Ascending aorta (tissue), 2 donors: Measurements from ENCODE around the gene OSBPL10. TPM values are rescaled to one million over a fixed set of nuclear protein-coding genes. Genes with fewer than 3 reads are reported as not detected.

Experiments
- DNase-seq, 2 donors: peaks; one replicate each; pipeline ENCODE4 v3.0.0-alpha.2; 2019; ENCODE audit warnings: low spot score in 2 of 2
- H3K27ac ChIP-seq, 2 donors: fragments of 200-600 bp; sonication (generic); one replicate each; pipeline ENCODE4 v1.5.1; 2016 to 2017; ENCODE audit warnings: mild to moderate bottlenecking in 1 of 2
- H3K27me3 ChIP-seq: fragments of 200-600 bp; sonication (generic); one replicate; pipeline ENCODE4 v1.5.1; 2017
- H3K36me3 ChIP-seq, 2 donors: fragments of 200-600 bp; sonication (generic); one replicate each; pipeline ENCODE4 v1.5.1; 2016
- H3K4me1 ChIP-seq, 2 donors: fragments of 200-600 bp; sonication (generic); one replicate each; pipeline ENCODE4 v1.5.1; 2016 to 2017; ENCODE audit warnings: mild to moderate bottlenecking in 1 of 2
- H3K4me3 ChIP-seq, 2 donors: fragments of 200-600 bp; sonication (generic); one replicate each; pipeline ENCODE4 v1.5.1; 2016 to 2017; ENCODE audit warnings: mild to moderate bottlenecking in 1 of 2
- H3K9me3 ChIP-seq, 2 donors: fragments of 200-600 bp; sonication (generic); one replicate each; pipeline ENCODE4 v1.5.1; 2016
- intact Hi-C: fragments of 100-400 bp; cut with DNase I; formaldehyde crosslinking; loops from one replicate; pipeline ENCODE4 v1.15.1; 2023
- total RNA-seq: library from RNA; depleted of rRNA; stranded (reverse); fragments of >200 nt; gene quantifications from one replicate; pipeline ENCODE4 v1.1.0, GENCODE V29; 2016
- TF ChIP-seq, protein P1 (sequence below), 3 experiments: fragments of 200-600 bp in 2 of 3; fragments of 450-650 bp in 1 of 3; sonication (generic) in 2 of 3; IDR thresholded peaks; one replicate each; pipeline ENCODE4 v1.5.1; 2016 to 2019; ENCODE audit warnings: antibody characterized with exemption in 3 of 3, mild to moderate bottlenecking in 1 of 3, moderate library complexity in 1 of 3

The OSBPL10 gene
- total RNA-seq, 1 donor from 2014 or later, result 169 TPM

DNA sequence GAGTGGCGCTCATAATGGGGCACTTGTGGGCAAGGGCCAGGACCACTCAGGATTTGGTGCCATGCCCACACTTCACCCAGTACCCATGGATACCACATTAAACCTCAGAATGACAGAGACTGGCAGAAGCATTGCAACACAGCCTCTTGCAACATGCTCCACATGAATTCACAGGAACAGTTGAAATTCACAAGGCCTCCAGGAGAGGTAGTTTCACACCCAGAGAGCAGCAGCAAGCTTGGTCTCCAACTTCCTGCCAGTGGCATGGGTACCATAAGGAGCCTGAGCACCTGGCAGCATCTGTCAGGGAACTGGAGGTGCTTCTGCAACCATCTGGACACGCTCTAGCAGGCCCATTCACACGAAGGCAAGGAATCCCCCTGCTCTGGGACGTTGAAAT is 101.0 kb downstream of the OSBPL10 start:
- no peak overlapping the region for H3K4me3 ChIP-seq
- intact Hi-C loops, result no loop called here
- H3K27me3 ChIP-seq, result no peaks in the 10 kb centered on the region
- no peak overlapping the region for H3K27ac ChIP-seq
- no peaks in the 10 kb centered on the region for H3K9me3 ChIP-seq
- H3K4me1 ChIP-seq, result peaks cover 0 to 13% of the 10 kb centered on the region in 2 donors
- no peaks in the 10 kb centered on the region for H3K36me3 ChIP-seq
- no peak for DNase-seq
- TF ChIP-seq, protein P1, sequence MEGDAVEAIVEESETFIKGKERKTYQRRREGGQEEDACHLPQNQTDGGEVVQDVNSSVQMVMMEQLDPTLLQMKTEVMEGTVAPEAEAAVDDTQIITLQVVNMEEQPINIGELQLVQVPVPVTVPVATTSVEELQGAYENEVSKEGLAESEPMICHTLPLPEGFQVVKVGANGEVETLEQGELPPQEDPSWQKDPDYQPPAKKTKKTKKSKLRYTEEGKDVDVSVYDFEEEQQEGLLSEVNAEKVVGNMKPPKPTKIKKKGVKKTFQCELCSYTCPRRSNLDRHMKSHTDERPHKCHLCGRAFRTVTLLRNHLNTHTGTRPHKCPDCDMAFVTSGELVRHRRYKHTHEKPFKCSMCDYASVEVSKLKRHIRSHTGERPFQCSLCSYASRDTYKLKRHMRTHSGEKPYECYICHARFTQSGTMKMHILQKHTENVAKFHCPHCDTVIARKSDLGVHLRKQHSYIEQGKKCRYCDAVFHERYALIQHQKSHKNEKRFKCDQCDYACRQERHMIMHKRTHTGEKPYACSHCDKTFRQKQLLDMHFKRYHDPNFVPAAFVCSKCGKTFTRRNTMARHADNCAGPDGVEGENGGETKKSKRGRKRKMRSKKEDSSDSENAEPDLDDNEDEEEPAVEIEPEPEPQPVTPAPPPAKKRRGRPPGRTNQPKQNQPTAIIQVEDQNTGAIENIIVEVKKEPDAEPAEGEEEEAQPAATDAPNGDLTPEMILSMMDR (IDR thresholded peaks at IDR 0.05), result no peak

DNA sequence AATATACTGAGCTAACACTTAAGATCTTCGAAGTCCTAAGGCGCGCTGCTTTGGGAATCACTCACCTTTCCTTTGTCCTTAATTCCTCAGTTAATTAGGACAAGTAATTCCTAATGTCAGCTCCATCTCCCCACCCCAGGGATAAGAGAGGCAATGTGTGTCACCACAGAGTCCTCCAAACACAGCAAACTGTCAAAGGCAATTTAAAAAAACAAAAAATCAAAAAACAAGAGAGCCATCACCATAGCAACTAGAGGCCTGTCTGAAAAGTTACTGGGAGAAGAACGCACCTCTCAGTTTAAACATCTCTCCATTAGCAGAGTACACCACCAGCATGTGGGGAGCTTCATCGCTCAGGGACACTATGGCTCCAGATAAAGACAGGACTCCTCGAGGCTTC is 101.7 kb downstream of the OSBPL10 start:
- Histone ChIP-seq H3K4me1 (peaks cover 0 to 13% of the 10 kb centered on the region in 2 donors), H3K4me3 (no peak overlapping the region), H3K36me3 (no peaks in the 10 kb centered on the region), H3K27ac (no peak overlapping the region), H3K27me3 (no peaks in the 10 kb centered on the region), H3K9me3 (no peaks in the 10 kb centered on the region)
- no peak for DNase-seq
- intact Hi-C loops, result loop anchor here (10.0 kb wide), 1 partner anchor 105 kb away; the partner anchor contains the start of genes OSBPL10 and ZNF860
- TF ChIP-seq, protein P1 (IDR thresholded peaks at IDR 0.05), result no peak

DNA sequence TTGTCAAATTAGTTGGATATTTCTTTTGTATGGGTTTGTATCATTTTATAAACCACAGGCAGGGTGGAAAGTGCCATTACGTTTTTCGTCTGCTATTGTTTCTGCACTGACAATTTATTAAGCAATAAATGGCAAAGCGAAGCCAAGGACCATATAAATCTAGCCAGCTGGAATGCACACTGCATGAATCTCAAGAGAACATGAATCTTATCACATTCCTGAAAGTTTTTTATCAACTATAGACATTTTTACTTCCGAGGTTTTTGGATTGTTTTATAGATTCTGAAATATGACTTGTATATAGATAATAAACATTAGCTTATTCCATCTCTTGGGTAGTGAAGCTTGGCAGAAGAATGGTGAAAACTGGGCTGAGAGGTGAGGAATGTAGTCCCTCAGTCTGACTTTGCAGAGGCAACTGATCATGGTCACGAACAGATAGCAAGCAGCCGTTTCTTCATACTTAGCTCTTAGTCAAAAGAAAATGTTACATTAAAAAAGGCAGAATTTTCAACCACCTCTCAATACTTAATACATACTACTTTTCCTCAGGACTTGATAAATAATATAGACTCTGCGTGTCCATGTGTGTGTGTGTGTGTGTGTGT is 102.7 kb downstream of the OSBPL10 start:
- DNase-seq, result no peak
- Histone ChIP-seq H3K27ac (no peak overlapping the region), H3K36me3 (no peaks in the 10 kb centered on the region), H3K9me3 (no peaks in the 10 kb centered on the region), H3K4me3 (no peak overlapping the region), H3K27me3 (no peaks in the 10 kb centered on the region), H3K4me1 (peaks cover 0 to 13% of the 10 kb centered on the region in 2 donors)
- intact Hi-C loops, result loop anchor here (10.0 kb wide), 1 partner anchor 106 kb away; the partner anchor contains the start of genes OSBPL10 and ZNF860
- TF ChIP-seq, protein P1 (IDR thresholded peaks at IDR 0.05), result no peak

DNA sequence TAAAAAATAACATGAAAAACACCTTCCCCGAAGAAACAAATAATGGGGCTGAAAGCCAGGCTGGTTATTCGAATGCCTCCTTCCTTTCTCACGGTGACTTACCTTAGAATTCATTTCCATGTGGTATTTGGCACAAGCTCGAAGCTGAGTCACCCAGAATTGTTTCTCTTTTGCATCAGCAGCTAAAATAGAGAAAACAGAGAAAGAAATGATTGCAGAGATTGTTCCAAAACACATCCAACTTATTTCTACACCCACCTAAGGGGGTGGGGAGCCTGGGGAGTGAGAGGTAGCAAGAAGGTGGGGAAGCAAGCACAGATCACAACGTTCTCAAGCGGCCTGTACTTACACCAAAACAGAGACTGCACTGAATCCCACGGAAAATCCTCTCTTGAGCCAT is 104.7 kb downstream of the OSBPL10 start:
- intact Hi-C loops, result loop anchor here (10.0 kb wide), 1 partner anchor 108 kb away; the partner anchor contains the start of genes OSBPL10 and ZNF860
- H3K27me3 ChIP-seq, result no peaks in the 10 kb centered on the region
- no peaks in the 10 kb centered on the region for H3K9me3 ChIP-seq
- H3K27ac ChIP-seq, result no peak overlapping the region
- TF ChIP-seq, protein P1 (IDR thresholded peaks at IDR 0.05), result no peak
- H3K4me1 ChIP-seq, result peaks cover 0 to 13% of the 10 kb centered on the region in 2 donors
- DNase-seq, result no peak
- no peaks in the 10 kb centered on the region for H3K36me3 ChIP-seq
- peak overlapping the region in 1 of 2 donors; percentile 3 for H3K4me3 ChIP-seq

DNA sequence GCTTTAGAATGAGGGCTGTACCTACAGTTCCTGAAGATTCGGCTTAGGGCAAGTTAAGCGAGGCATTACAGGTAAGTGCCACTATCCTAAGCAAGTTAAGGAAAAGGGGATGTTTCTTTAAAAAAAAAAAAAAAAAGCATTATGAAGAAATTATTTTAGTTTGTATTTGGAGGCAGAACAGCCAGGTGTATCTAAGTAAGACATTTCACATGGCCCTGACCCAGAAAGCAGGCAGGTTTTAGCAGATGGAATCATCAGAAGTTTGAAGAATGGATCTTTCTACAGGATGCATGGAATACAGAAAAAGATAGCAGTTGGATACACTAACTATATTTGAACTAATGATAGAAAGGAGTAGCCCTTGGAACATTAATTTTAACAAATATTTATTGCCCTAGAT is 105.6 kb downstream of the OSBPL10 start:
- Histone ChIP-seq H3K4me3 (no peak overlapping the region), H3K27me3 (no peaks in the 10 kb centered on the region), H3K27ac (no peak overlapping the region), H3K9me3 (no peaks in the 10 kb centered on the region), H3K4me1 (peaks cover 0 to 13% of the 10 kb centered on the region in 2 donors), H3K36me3 (no peaks in the 10 kb centered on the region)
- TF ChIP-seq, protein P1 (IDR thresholded peaks at IDR 0.05), result no peak
- intact Hi-C loops, result loop anchor here (10.0 kb wide), 1 partner anchor 109 kb away; the partner anchor contains the start of genes OSBPL10 and ZNF860
- no peak for DNase-seq
